Hepatocyte (in vitro differentiated cells): ENCODE results near the gene KRT6B. TPM values are rescaled to one million over a fixed set of nuclear protein-coding genes. Genes with fewer than 3 reads are reported as not detected.

Experiments
- DNase-seq: peaks from one replicate; pipeline ENCODE4 v3.0.0-alpha.2; 2016; ENCODE audit warnings: low spot score
- H2AFZ ChIP-seq: fragments of 200-600 bp; sonication (generic); 2 replicates; pipeline ENCODE4 v1.6.0; 2016; ENCODE audit warnings: antibody characterized with exemption, mild to moderate bottlenecking
- H3K27ac ChIP-seq: fragments of 200-600 bp; sonication (generic); 2 replicates; pipeline ENCODE4 v1.5.1; 2016; ENCODE audit warnings: mild to moderate bottlenecking
- H3K27me3 ChIP-seq: fragments of 200-600 bp; sonication (generic); 2 replicates; pipeline ENCODE4 v1.6.1; 2016
- H3K36me3 ChIP-seq: fragments of 200-600 bp; sonication (generic); replicated peaks from 2 replicates; pipeline ENCODE4 v1.5.1; 2016; ENCODE audit warnings: low read depth; ENCODE audit not compliant: insufficient read depth
- H3K4me1 ChIP-seq: fragments of 200-600 bp; sonication (generic); 2 replicates; pipeline ENCODE4 v1.5.1; 2016; ENCODE audit warnings: mild to moderate bottlenecking, moderate library complexity; ENCODE audit not compliant: insufficient read depth
- H3K4me2 ChIP-seq: fragments of 200-600 bp; sonication (generic); 2 replicates; pipeline ENCODE4 v1.6.0; 2016
- H3K4me3 ChIP-seq: fragments of 200-600 bp; sonication (generic); 2 replicates; pipeline ENCODE4 v1.5.1; 2016; ENCODE audit warnings: mild to moderate bottlenecking
- H3K79me2 ChIP-seq: fragments of 200-600 bp; sonication (generic); 2 replicates; pipeline ENCODE4 v1.6.0; 2017; ENCODE audit warnings: mild to moderate bottlenecking
- H3K9me2 ChIP-seq: fragments of 200-600 bp; sonication (generic); replicated peaks from 2 replicates; pipeline ENCODE4 v1.6.0; 2017; ENCODE audit warnings: mild to moderate bottlenecking; ENCODE audit not compliant: insufficient read depth
- H3K9me3 ChIP-seq: fragments of 200-600 bp; sonication (generic); 2 replicates; pipeline ENCODE4 v1.5.1; 2016; ENCODE audit warnings: low read depth, mild to moderate bottlenecking
- H4K20me1 ChIP-seq: fragments of 200-600 bp; sonication (generic); 2 replicates; pipeline ENCODE4 v1.6.0; 2016; ENCODE audit warnings: mild to moderate bottlenecking; ENCODE audit not compliant: insufficient read depth, poor library complexity, severe bottlenecking
- EZH2 ChIP-seq: fragments of 200-600 bp; sonication (generic); IDR thresholded peaks from 2 replicates; pipeline ENCODE4 v1.6.1; 2016; ENCODE audit warnings: antibody characterized with exemption, mild to moderate bottlenecking, borderline replicate concordance
- EZH2phosphoT487 ChIP-seq: fragments of 200-600 bp; sonication (generic); IDR thresholded peaks from one replicate; pipeline ENCODE4 v1.6.1; 2018; ENCODE audit warnings: antibody characterized with exemption, mild to moderate bottlenecking, low read depth, moderate library complexity; ENCODE audit not compliant: unreplicated experiment, severe bottlenecking
- WGBS: methylation state at CpG from one replicate; pipeline ENCODE4 v1.1.6; 2016; ENCODE audit warnings: low lambda C conversion rate; ENCODE audit errors: missing lambda C conversion rate; 5-methylcytosine and 5-hydroxymethylcytosine counted together
- polyA plus RNA-seq: library from polyadenylated mRNA; unstranded; fragments of >200 nt; fragmentation: Nextera tagmentation; extraction: Ambion mirVana; gene quantifications from 2 replicates; pipeline ENCODE4 v1.2.1, GENCODE V29; 2016
- total RNA-seq: library from RNA; depleted of rRNA; stranded (reverse); fragments of >200 nt; gene quantifications from 2 replicates; pipeline ENCODE4 v1.2.3, GENCODE V29; 2014
- TF ChIP-seq, protein P1 (sequence below): fragments of 200-600 bp; sonication (generic); IDR thresholded peaks from 2 replicates; pipeline ENCODE4 v1.5.1; 2016; ENCODE audit warnings: antibody characterized with exemption, mild to moderate bottlenecking; ENCODE audit not compliant: poor library complexity

Gene KRT6B
- total and polyA plus RNA-seq, 2 experiments from 2014 or later: 0.42 TPM; not detected in 1

GRCh38 chr12:52428121-52428520 is 23.8 kb downstream of the KRT6B start:
- no peak overlapping the region for H2AFZ ChIP-seq
- H4K20me1 ChIP-seq: no peaks in the 10 kb centered on the region
- no peak overlapping the region for H3K4me3 ChIP-seq
- H3K9me3 ChIP-seq: no peaks in the 10 kb centered on the region
- no peaks in the 10 kb centered on the region for H3K79me2 ChIP-seq
- TF ChIP-seq, protein P1, sequence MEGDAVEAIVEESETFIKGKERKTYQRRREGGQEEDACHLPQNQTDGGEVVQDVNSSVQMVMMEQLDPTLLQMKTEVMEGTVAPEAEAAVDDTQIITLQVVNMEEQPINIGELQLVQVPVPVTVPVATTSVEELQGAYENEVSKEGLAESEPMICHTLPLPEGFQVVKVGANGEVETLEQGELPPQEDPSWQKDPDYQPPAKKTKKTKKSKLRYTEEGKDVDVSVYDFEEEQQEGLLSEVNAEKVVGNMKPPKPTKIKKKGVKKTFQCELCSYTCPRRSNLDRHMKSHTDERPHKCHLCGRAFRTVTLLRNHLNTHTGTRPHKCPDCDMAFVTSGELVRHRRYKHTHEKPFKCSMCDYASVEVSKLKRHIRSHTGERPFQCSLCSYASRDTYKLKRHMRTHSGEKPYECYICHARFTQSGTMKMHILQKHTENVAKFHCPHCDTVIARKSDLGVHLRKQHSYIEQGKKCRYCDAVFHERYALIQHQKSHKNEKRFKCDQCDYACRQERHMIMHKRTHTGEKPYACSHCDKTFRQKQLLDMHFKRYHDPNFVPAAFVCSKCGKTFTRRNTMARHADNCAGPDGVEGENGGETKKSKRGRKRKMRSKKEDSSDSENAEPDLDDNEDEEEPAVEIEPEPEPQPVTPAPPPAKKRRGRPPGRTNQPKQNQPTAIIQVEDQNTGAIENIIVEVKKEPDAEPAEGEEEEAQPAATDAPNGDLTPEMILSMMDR: no peak
- TF ChIP-seq EZH2 (no peak), EZH2phosphoT487 (no peak)
- no peaks in the 10 kb centered on the region for H3K27me3 ChIP-seq
- H3K27ac ChIP-seq: no peak overlapping the region
- 90% methylated on average over 10 of the region's 10 CpGs for WGBS
- no peaks in the 10 kb centered on the region for H3K9me2 ChIP-seq
- H3K4me1 ChIP-seq: peaks cover 13% of the 10 kb centered on the region
- no peak overlapping the region for H3K4me2 ChIP-seq
- no peak for DNase-seq
- H3K36me3 ChIP-seq: no peaks in the 10 kb centered on the region

GRCh38 chr12:52427083-52427482 is 24.9 kb downstream of the KRT6B start:
- Histone ChIP-seq H3K4me1 (peaks cover 16% of the 10 kb centered on the region), H3K4me2 (no peak overlapping the region), H3K9me2 (no peaks in the 10 kb centered on the region), H3K27ac (no peak overlapping the region), H2AFZ (no peak overlapping the region), H3K4me3 (no peak overlapping the region), H3K9me3 (no peaks in the 10 kb centered on the region), H3K27me3 (no peaks in the 10 kb centered on the region), H3K36me3 (no peaks in the 10 kb centered on the region), H4K20me1 (no peaks in the 10 kb centered on the region), H3K79me2 (no peaks in the 10 kb centered on the region)
- WGBS: 86% methylated on average over 1 of the region's 1 CpG
- TF ChIP-seq, protein P1: no peak
- TF ChIP-seq EZH2: no peak
- no peak for TF ChIP-seq EZH2phosphoT487
- DNase-seq: no peak

DNA sequence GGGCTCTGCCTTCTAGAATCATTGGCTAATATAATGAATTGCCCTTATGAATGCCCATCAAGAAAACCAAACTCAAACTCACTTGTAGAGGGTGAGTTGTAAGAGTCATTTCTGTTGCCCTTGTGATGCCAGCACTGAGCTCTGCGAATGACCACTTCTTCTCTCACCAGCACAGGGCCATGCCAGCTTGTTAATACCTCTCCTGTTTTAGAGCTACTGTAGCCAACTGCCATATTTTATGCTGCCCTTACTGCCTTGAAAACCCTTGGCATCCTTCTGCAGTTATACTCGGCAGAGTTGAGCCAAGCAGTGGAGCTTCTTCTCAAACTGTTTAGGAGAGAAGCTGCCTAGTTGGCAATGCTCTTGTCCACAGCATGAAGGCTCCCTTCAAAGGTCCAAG is 25.9 kb downstream of the KRT6B start:
- TF ChIP-seq EZH2phosphoT487 (no peak), EZH2 (no peak)
- TF ChIP-seq, protein P1: no peak
- Histone ChIP-seq H4K20me1 (no peaks in the 10 kb centered on the region), H3K27me3 (no peaks in the 10 kb centered on the region), H3K79me2 (no peaks in the 10 kb centered on the region), H3K4me1 (peaks cover 16% of the 10 kb centered on the region), H2AFZ (no peak overlapping the region), H3K9me3 (no peaks in the 10 kb centered on the region), H3K4me2 (no peak overlapping the region), H3K9me2 (no peaks in the 10 kb centered on the region), H3K36me3 (no peaks in the 10 kb centered on the region), H3K4me3 (no peak overlapping the region), H3K27ac (no peak overlapping the region)
- DNase-seq: no peak
- WGBS: 100% methylated on average over 2 of the region's 2 CpGs

GRCh38 chr12:52425466-52425865 is 26.5 kb downstream of the KRT6B start:
- WGBS: 91% methylated on average over 5 of the region's 5 CpGs
- Histone ChIP-seq H3K4me2 (no peak overlapping the region), H3K9me3 (no peaks in the 10 kb centered on the region), H3K36me3 (no peaks in the 10 kb centered on the region), H3K4me3 (no peak overlapping the region), H3K4me1 (peaks cover 16% of the 10 kb centered on the region), H4K20me1 (no peaks in the 10 kb centered on the region), H3K79me2 (no peaks in the 10 kb centered on the region), H3K27me3 (no peaks in the 10 kb centered on the region), H3K27ac (no peak overlapping the region), H2AFZ (no peak overlapping the region), H3K9me2 (no peaks in the 10 kb centered on the region)
- no peak for DNase-seq
- TF ChIP-seq EZH2: no peak
- no peak for TF ChIP-seq EZH2phosphoT487
- TF ChIP-seq, protein P1: no peak
